Measurements from ENCODE around the gene PPP1R16B.

Gene PPP1R16B

GRCh38 chr20:38831995-38832620, 26.6 kb downstream of the PPP1R16B start:
- Histone ChIP-seq H3K9me3 (no peaks in the 10 kb centered on the region), H3K4me3 (ENCODE audit: low read depth, low read length) (no peak overlapping the region), H3K4me1 (no peaks in the 10 kb centered on the region), H3K27me3 (no peaks in the 10 kb centered on the region), H3K36me3 (peaks cover 39% of the 10 kb centered on the region)
- DNase-seq: no peak
- TF ChIP-seq CTCF (IDR thresholded peaks at IDR 0.05; ENCODE audit: low read depth, low read length): no peak

- Histone ChIP-seq H3K9me3 (no peaks in the 10 kb centered on the region), H3K27me3 (no peaks in the 10 kb centered on the region), H3K4me3 (ENCODE audit: low read depth, low read length) (no peak overlapping the region), H3K36me3 (peaks cover 44% of the 10 kb centered on the region), H3K4me1 (no peaks in the 10 kb centered on the region)
- TF ChIP-seq CTCF (IDR thresholded peaks at IDR 0.05; ENCODE audit: low read depth, low read length): no peak
- no peak for DNase-seq
Measured at GRCh38 chr20:38833154-38833856, 27.8 kb downstream of the PPP1R16B start.

GRCh38 chr20:38833857-38834164, 28.3 kb downstream of the PPP1R16B start:
- no peak for TF ChIP-seq CTCF (IDR thresholded peaks at IDR 0.05; ENCODE audit: low read depth, low read length)
- no peaks in the 10 kb centered on the region for H3K4me1 ChIP-seq

GRCh38 chr20:38834868-38835267, 29.4 kb downstream of the PPP1R16B start:
- Histone ChIP-seq H3K4me3 (ENCODE audit: low read depth, low read length) (no peak overlapping the region), H3K36me3 (peaks cover 47% of the 10 kb centered on the region), H3K9me3 (no peaks in the 10 kb centered on the region), H3K27me3 (no peaks in the 10 kb centered on the region), H3K4me1 (no peaks in the 10 kb centered on the region)
- TF ChIP-seq CTCF (IDR thresholded peaks at IDR 0.05; ENCODE audit: low read depth, low read length): no peak
- DNase-seq: no peak

More at GRCh38 chr20:38833857-38834164, 28.3 kb downstream of the PPP1R16B start:
- H3K27me3 ChIP-seq: no peaks in the 10 kb centered on the region
- H3K36me3 ChIP-seq: peaks cover 44% of the 10 kb centered on the region
- no peak overlapping the region for H3K4me3 ChIP-seq (ENCODE audit: low read depth, low read length)
- H3K9me3 ChIP-seq: no peaks in the 10 kb centered on the region
- DNase-seq: no peak

- no peak for TF ChIP-seq CTCF (IDR thresholded peaks at IDR 0.05; ENCODE audit: low read depth, low read length)
- no peak for DNase-seq
- Histone ChIP-seq H3K4me1 (no peaks in the 10 kb centered on the region), H3K36me3 (peaks cover 53% of the 10 kb centered on the region), H3K27me3 (no peaks in the 10 kb centered on the region), H3K9me3 (no peaks in the 10 kb centered on the region), H3K4me3 (ENCODE audit: low read depth, low read length) (no peak overlapping the region)
Measured at GRCh38 chr20:38835792-38836191, 30.3 kb downstream of the PPP1R16B start.

- no peak for DNase-seq
- Histone ChIP-seq H3K4me1 (no peaks in the 10 kb centered on the region), H3K9me3 (no peaks in the 10 kb centered on the region), H3K36me3 (peaks cover 48% of the 10 kb centered on the region), H3K27me3 (no peaks in the 10 kb centered on the region), H3K4me3 (ENCODE audit: low read depth, low read length) (no peak overlapping the region)
- no peak for TF ChIP-seq CTCF (IDR thresholded peaks at IDR 0.05; ENCODE audit: low read depth, low read length)
Measured at GRCh38 chr20:38836991-38837390, 31.5 kb downstream of the PPP1R16B start.
